ENCODE measurements around the gene ACTL10.

GRCh38 chr20:33646191-33646590, 20.6 kb upstream of the ACTL10 start:
- TF ChIP-seq POLR2AphosphoS5 (IDR thresholded peaks at IDR 0.05; ENCODE audit: low read depth, low read length): no peak
- TF ChIP-seq SIN3A (IDR thresholded peaks at IDR 0.05; ENCODE audit: borderline replicate concordance, insufficient read depth, low read length): no peak
- no peak for TF ChIP-seq TAF1 (IDR thresholded peaks at IDR 0.05; ENCODE audit: borderline replicate concordance, insufficient read depth, low read length)
- no peak for TF ChIP-seq REST (IDR thresholded peaks at IDR 0.05; ENCODE audit: insufficient read depth in 1 of 2, low read depth in 2 of 2, low read length in 2 of 2)
- TF ChIP-seq FOXP2 (optimal IDR thresholded peaks at IDR 0.05; ENCODE audit: borderline replicate concordance, extremely low read depth, extremely low read length, insufficient read depth): no peak
